WTC11 (cell line): ENCODE measurements around the gene ACP5. TPM values are rescaled to one million over a fixed set of nuclear protein-coding genes. Genes with fewer than 3 reads are reported as not detected.
A peak's percentile ranks its signal among the peaks of the same experiment; 100 is the strongest.

ENCODE experiments used
- ATAC-seq: fragments of 200-7000 bp; cut with Tn5 transposase; 2 replicates; pipeline ENCODE4 v1.10.0; 2021; ENCODE audit warnings: mild to moderate bottlenecking, moderate library complexity
- CTCF ChIA-PET: fragments of 300-600 bp; sonication (Branson Sonifier 250); formaldehyde crosslinking; loops from one replicate; lab custom pipeline; 2021; ENCODE audit warnings: antibody characterized with exemption; lab: Charles Lee
- POLR2A ChIA-PET: fragments of 350-600 bp; sonication (Branson Sonifier 250); formaldehyde crosslinking; loops from one replicate; lab custom pipeline; 2021; ENCODE audit warnings: antibody characterized with exemption; lab: Charles Lee
- DNase-seq: peaks from one replicate; pipeline ENCODE4 v3.0.0; 2021; ENCODE audit warnings: low spot score
- H3K27ac Mint-ChIP-seq: 2 replicates; pipeline ENCODE4 v1.8.0; 2021; ENCODE audit warnings: mixed read lengths
- H3K27me3 Mint-ChIP-seq: 2 replicates; pipeline ENCODE4 v1.8.0; 2021; ENCODE audit warnings: low read depth, mild to moderate bottlenecking, moderate library complexity, mixed read lengths
- H3K36me3 Mint-ChIP-seq: 2 replicates; pipeline ENCODE4 v1.8.0; 2021; ENCODE audit warnings: mixed read lengths
- H3K4me1 Mint-ChIP-seq: 2 replicates; pipeline ENCODE4 v1.8.0; 2022; ENCODE audit warnings: mixed read lengths
- H3K4me3 Mint-ChIP-seq: 2 replicates; pipeline ENCODE4 v1.8.0; 2021; ENCODE audit warnings: mild to moderate bottlenecking, moderate library complexity, mixed read lengths
- H3K9me3 Mint-ChIP-seq: 2 replicates; pipeline ENCODE4 v1.8.0; 2021; ENCODE audit warnings: mixed read lengths
- ETV6 ChIP-seq: sonication (generic); formaldehyde crosslinking; IDR thresholded peaks from 2 replicates; pipeline ENCODE4 v1.8.1; 2022; ENCODE audit warnings: mild to moderate bottlenecking, missing genetic modification reagents
- FOXJ3 ChIP-seq: sonication (generic); formaldehyde crosslinking; IDR thresholded peaks from 2 replicates; pipeline ENCODE4 v1.9.0; 2021; ENCODE audit warnings: missing genetic modification reagents, mild to moderate bottlenecking, borderline replicate concordance
- FOXK1 ChIP-seq: sonication (generic); formaldehyde crosslinking; IDR thresholded peaks from 2 replicates; pipeline ENCODE4 v1.8.0; 2022; ENCODE audit warnings: mild to moderate bottlenecking, moderate library complexity, missing genetic modification reagents
- GRHL2 ChIP-seq: fragments of 250-450 bp; sonication (Bioruptor Pico); IDR thresholded peaks from 2 replicates; pipeline ENCODE4 v1.8.0; 2022; ENCODE audit warnings: mild to moderate bottlenecking, moderate library complexity; ENCODE audit not compliant: insufficient replicate concordance, severe bottlenecking
- MYBL2 ChIP-seq: sonication (generic); formaldehyde crosslinking; IDR thresholded peaks from 2 replicates; pipeline ENCODE4 v1.8.1; 2023; ENCODE audit warnings: mild to moderate bottlenecking, moderate library complexity, missing genetic modification reagents
- NFE2L1 ChIP-seq: sonication (generic); formaldehyde crosslinking; IDR thresholded peaks from 2 replicates; pipeline ENCODE4 v1.8.1; 2023; ENCODE audit warnings: missing genetic modification reagents
- NR1H2 ChIP-seq: sonication (generic); formaldehyde crosslinking; IDR thresholded peaks from 2 replicates; pipeline ENCODE4 v1.9.0; 2021; ENCODE audit warnings: mild to moderate bottlenecking, moderate library complexity, missing genetic modification reagents
- NR2C2 ChIP-seq: sonication (generic); formaldehyde crosslinking; IDR thresholded peaks from 2 replicates; pipeline ENCODE4 v1.8.0; 2022; ENCODE audit warnings: mild to moderate bottlenecking, missing genetic modification reagents
- SMAD3 ChIP-seq: sonication (generic); formaldehyde crosslinking; IDR thresholded peaks from 2 replicates; pipeline ENCODE4 v1.8.0; 2022; ENCODE audit warnings: missing genetic modification reagents, mild to moderate bottlenecking, borderline replicate concordance
- TEAD1 ChIP-seq: sonication (generic); formaldehyde crosslinking; IDR thresholded peaks from 2 replicates; pipeline ENCODE4 v1.8.0; 2022; ENCODE audit warnings: mild to moderate bottlenecking, missing genetic modification reagents
- TEAD4 ChIP-seq: sonication (generic); formaldehyde crosslinking; IDR thresholded peaks from 2 replicates; pipeline ENCODE4 v1.8.0; 2022; ENCODE audit warnings: mild to moderate bottlenecking, missing genetic modification reagents
- ZNF121 ChIP-seq: sonication (generic); formaldehyde crosslinking; IDR thresholded peaks from 2 replicates; pipeline ENCODE4 v1.8.0; 2023; ENCODE audit warnings: missing genetic modification reagents
- ZNF317 ChIP-seq: sonication (generic); formaldehyde crosslinking; IDR thresholded peaks from 2 replicates; pipeline ENCODE4 v1.8.1; 2023; ENCODE audit warnings: low read depth, mild to moderate bottlenecking, moderate library complexity, missing genetic modification reagents, borderline replicate concordance
- ZNF396 ChIP-seq: fragments of 250-450 bp; sonication (Bioruptor Pico); IDR thresholded peaks from 2 replicates; pipeline ENCODE4 v1.8.0; 2021; ENCODE audit warnings: mild to moderate bottlenecking, moderate library complexity, borderline replicate concordance
- ZNF423 ChIP-seq: fragments of 250-450 bp; sonication (Bioruptor Pico); IDR thresholded peaks from 2 replicates; pipeline ENCODE4 v2.1.2; 2022; ENCODE audit warnings: mild to moderate bottlenecking, moderate library complexity
- total RNA-seq: library from RNA; stranded (reverse); gene quantifications from 3 replicates; pipeline ENCODE4 v1.2.3, GENCODE V29; 2021
- TF ChIP-seq, protein P1 (sequence below): sonication (generic); formaldehyde crosslinking; conservative IDR thresholded peaks from 2 replicates; pipeline ENCODE4 v1.8.1; 2023; ENCODE audit warnings: mild to moderate bottlenecking, low read depth, missing genetic modification reagents, moderate library complexity
- TF ChIP-seq, protein P2 (sequence below): sonication (generic); formaldehyde crosslinking; IDR thresholded peaks from 2 replicates; pipeline ENCODE4 v1.8.1; 2022; ENCODE audit warnings: mild to moderate bottlenecking, missing genetic modification reagents, moderate library complexity, borderline replicate concordance
- TF ChIP-seq, protein P3 (sequence below): sonication (generic); formaldehyde crosslinking; IDR thresholded peaks from 2 replicates; pipeline ENCODE4 v1.8.1; 2023; ENCODE audit warnings: mild to moderate bottlenecking, missing genetic modification reagents
- TF ChIP-seq, protein P4 (sequence below): sonication (generic); formaldehyde crosslinking; IDR thresholded peaks from 2 replicates; pipeline ENCODE4 v1.8.0; 2023; ENCODE audit warnings: missing genetic modification reagents, mild to moderate bottlenecking, borderline replicate concordance
- TF ChIP-seq, protein P5 (sequence below): sonication (generic); formaldehyde crosslinking; IDR thresholded peaks from 2 replicates; pipeline ENCODE4 v1.8.1; 2023; ENCODE audit warnings: mild to moderate bottlenecking, missing genetic modification reagents, moderate library complexity

Gene ACP5
- total RNA-seq, 1 experiment from 2014 or later: 8.6 TPM

DNA sequence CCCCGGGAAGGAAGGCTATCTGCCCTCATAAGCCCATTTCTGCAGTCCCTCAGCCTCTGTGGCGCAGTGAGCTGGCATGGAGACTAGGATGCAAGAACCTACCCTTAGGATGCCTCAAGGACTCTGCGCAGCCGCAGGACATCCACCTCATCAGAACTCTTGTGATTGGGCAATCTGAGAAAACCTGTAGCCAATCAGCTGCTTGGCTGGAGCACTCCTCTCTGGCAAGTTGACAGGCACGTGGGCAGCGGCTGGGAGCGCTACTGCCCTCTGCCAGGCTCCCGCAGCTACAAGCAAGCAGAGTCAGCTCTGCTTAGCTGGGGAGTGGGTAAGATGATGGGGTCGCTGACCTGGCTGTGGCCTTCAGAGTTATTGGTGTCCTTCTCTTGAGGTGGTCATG lies 47.0 kb downstream of the ACP5 start (continued):
- TF ChIP-seq MYBL2 (CRISPR knock-in tag) (peak; percentile 38; the same call in 1 of the 2 replicates), NR1H2 (no peak), ZNF121 (CRISPR knock-in tag) (no peak), FOXK1 (CRISPR knock-in tag) (peak; percentile 52; the same call in 1 of the 2 replicates), FOXJ3 (CRISPR knock-in tag) (no peak), GRHL2 (CRISPR knock-in tag) (no peak), ZNF423 (no peak), SMAD3 (CRISPR knock-in tag) (peak; percentile 54; the same call in 1 of the 2 replicates), TEAD1 (CRISPR knock-in tag) (0 out of 2 replicates have a peak, but pooled peaks have one; percentile 33), TEAD4 (CRISPR knock-in tag) (no peak), NFE2L1 (CRISPR knock-in tag) (peak; percentile 54; the same call in 1 of the 2 replicates), NR2C2 (CRISPR knock-in tag) (no peak)
- TF ChIP-seq, protein P1, sequence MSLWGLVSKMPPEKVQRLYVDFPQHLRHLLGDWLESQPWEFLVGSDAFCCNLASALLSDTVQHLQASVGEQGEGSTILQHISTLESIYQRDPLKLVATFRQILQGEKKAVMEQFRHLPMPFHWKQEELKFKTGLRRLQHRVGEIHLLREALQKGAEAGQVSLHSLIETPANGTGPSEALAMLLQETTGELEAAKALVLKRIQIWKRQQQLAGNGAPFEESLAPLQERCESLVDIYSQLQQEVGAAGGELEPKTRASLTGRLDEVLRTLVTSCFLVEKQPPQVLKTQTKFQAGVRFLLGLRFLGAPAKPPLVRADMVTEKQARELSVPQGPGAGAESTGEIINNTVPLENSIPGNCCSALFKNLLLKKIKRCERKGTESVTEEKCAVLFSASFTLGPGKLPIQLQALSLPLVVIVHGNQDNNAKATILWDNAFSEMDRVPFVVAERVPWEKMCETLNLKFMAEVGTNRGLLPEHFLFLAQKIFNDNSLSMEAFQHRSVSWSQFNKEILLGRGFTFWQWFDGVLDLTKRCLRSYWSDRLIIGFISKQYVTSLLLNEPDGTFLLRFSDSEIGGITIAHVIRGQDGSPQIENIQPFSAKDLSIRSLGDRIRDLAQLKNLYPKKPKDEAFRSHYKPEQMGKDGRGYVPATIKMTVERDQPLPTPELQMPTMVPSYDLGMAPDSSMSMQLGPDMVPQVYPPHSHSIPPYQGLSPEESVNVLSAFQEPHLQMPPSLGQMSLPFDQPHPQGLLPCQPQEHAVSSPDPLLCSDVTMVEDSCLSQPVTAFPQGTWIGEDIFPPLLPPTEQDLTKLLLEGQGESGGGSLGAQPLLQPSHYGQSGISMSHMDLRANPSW: no peak
- TF ChIP-seq, protein P2, sequence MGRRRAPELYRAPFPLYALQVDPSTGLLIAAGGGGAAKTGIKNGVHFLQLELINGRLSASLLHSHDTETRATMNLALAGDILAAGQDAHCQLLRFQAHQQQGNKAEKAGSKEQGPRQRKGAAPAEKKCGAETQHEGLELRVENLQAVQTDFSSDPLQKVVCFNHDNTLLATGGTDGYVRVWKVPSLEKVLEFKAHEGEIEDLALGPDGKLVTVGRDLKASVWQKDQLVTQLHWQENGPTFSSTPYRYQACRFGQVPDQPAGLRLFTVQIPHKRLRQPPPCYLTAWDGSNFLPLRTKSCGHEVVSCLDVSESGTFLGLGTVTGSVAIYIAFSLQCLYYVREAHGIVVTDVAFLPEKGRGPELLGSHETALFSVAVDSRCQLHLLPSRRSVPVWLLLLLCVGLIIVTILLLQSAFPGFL: no peak
- TF ChIP-seq, protein P3, sequence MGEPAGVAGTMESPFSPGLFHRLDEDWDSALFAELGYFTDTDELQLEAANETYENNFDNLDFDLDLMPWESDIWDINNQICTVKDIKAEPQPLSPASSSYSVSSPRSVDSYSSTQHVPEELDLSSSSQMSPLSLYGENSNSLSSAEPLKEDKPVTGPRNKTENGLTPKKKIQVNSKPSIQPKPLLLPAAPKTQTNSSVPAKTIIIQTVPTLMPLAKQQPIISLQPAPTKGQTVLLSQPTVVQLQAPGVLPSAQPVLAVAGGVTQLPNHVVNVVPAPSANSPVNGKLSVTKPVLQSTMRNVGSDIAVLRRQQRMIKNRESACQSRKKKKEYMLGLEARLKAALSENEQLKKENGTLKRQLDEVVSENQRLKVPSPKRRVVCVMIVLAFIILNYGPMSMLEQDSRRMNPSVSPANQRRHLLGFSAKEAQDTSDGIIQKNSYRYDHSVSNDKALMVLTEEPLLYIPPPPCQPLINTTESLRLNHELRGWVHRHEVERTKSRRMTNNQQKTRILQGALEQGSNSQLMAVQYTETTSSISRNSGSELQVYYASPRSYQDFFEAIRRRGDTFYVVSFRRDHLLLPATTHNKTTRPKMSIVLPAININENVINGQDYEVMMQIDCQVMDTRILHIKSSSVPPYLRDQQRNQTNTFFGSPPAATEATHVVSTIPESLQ: no peak

DNA sequence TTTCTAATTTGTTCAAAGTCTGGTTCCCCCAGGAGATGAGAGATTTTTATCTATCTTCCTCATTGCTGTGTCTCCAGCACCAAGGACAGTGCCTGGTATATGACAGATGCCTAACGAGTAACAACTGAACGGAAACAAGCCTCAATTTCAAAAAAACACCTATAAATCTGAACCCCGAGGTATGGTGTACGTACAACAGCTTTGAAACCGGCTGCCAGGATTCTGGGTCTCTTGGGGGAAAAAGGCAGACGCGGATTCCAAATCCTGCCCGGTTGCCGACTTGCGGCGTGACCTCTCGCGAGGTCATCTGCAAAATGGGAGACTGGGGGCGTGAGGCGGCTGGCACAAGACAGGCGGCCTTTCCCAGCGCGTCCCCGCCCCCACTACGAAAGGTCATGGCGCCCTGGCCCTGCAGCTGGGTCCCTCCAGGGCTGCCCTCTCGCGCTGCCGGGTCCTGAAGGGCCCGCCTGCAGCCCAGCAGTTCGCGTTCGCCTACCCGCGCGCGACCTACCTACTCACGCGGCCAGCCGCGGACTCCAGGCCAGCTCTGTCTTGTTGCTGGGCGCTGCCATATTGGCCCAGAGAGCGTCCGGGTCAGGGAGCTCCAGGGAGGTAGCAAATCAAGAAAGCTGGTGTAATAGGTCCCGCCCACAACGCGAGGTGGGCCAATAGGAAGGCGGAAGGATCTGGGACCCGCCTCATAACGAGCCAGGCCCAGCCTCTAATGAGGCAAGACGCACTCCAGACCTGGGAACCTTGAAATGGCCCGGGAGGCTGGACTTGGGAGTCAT lies 48.7 kb downstream of the ACP5 start, which contains the start of gene ECSIT:
ECSIT (minus strand) TSS at position 584 of the 791 bp plus-strand sequence. CDS start 9,964 bp downstream, outside the sequence.
- peaks cover 18% of the 10 kb centered on the region for H3K27me3 Mint-ChIP-seq
- CTCF ChIA-PET: interaction anchor here (0.5 to 1.2 kb wide), 7 partner anchors 46 to 1229 kb away, joined by 3 to 8 read pairs (median 3); no protein-coding TSS in a partner anchor
- no peaks in the 10 kb centered on the region for H3K36me3 Mint-ChIP-seq
- TF ChIP-seq, protein P4, sequence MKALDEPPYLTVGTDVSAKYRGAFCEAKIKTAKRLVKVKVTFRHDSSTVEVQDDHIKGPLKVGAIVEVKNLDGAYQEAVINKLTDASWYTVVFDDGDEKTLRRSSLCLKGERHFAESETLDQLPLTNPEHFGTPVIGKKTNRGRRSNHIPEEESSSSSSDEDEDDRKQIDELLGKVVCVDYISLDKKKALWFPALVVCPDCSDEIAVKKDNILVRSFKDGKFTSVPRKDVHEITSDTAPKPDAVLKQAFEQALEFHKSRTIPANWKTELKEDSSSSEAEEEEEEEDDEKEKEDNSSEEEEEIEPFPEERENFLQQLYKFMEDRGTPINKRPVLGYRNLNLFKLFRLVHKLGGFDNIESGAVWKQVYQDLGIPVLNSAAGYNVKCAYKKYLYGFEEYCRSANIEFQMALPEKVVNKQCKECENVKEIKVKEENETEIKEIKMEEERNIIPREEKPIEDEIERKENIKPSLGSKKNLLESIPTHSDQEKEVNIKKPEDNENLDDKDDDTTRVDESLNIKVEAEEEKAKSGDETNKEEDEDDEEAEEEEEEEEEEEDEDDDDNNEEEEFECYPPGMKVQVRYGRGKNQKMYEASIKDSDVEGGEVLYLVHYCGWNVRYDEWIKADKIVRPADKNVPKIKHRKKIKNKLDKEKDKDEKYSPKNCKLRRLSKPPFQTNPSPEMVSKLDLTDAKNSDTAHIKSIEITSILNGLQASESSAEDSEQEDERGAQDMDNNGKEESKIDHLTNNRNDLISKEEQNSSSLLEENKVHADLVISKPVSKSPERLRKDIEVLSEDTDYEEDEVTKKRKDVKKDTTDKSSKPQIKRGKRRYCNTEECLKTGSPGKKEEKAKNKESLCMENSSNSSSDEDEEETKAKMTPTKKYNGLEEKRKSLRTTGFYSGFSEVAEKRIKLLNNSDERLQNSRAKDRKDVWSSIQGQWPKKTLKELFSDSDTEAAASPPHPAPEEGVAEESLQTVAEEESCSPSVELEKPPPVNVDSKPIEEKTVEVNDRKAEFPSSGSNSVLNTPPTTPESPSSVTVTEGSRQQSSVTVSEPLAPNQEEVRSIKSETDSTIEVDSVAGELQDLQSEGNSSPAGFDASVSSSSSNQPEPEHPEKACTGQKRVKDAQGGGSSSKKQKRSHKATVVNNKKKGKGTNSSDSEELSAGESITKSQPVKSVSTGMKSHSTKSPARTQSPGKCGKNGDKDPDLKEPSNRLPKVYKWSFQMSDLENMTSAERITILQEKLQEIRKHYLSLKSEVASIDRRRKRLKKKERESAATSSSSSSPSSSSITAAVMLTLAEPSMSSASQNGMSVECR: peak; percentile 89; the same call in 1 of the 2 replicates
- TF ChIP-seq FOXK1 (CRISPR knock-in tag) (peak; percentile 66), ETV6 (peak; percentile 62; the same call in 1 of the 2 replicates), TEAD1 (CRISPR knock-in tag) (peak; percentile 32; the same call in 1 of the 2 replicates), GRHL2 (CRISPR knock-in tag) (no peak), NR2C2 (CRISPR knock-in tag) (peak; percentile 88), ZNF317 (peak; percentile 25; the same call in 1 of the 2 replicates), ZNF396 (CRISPR knock-in tag) (no peak), MYBL2 (CRISPR knock-in tag) (peak; percentile 67; the same call in 1 of the 2 replicates)
- TF ChIP-seq, protein P2: peak; percentile 54; the same call in 1 of the 2 replicates
- TF ChIP-seq, protein P5, sequence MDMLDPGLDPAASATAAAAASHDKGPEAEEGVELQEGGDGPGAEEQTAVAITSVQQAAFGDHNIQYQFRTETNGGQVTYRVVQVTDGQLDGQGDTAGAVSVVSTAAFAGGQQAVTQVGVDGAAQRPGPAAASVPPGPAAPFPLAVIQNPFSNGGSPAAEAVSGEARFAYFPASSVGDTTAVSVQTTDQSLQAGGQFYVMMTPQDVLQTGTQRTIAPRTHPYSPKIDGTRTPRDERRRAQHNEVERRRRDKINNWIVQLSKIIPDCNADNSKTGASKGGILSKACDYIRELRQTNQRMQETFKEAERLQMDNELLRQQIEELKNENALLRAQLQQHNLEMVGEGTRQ (CRISPR knock-in tag): peak; percentile 28; the same call in 1 of the 2 replicates

More for the DNA sequence above, 48.7 kb downstream of the ACP5 start, which contains the start of gene ECSIT:
- peak within 1 kb of the TSS; percentile 89 for H3K27ac Mint-ChIP-seq
- peak; percentile 97 for ATAC-seq
- peak within 1 kb of the TSS; percentile 93 for H3K4me3 Mint-ChIP-seq
- POLR2A ChIA-PET: interaction anchor here (0.9 to 1.0 kb wide), 5 partner anchors 10 to 182 kb away, joined by 3 to 8 read pairs (median 3); partner anchors contain the start of genes CCDC159, CNN1, ELOF1 and TMEM205
- peaks cover 8% of the 10 kb centered on the region for H3K4me1 Mint-ChIP-seq
- DNase-seq: peak; percentile 97
- H3K9me3 Mint-ChIP-seq: no peaks in the 10 kb centered on the region
